ENCODE measurements around the gene MAST4. TPM values are rescaled to one million over a fixed set of nuclear protein-coding genes. Genes with fewer than 3 reads are reported as not detected.

The MAST4 gene
- total and polyA plus RNA-seq, 2 of the 8 experiments (the other 6 are each of a cell fraction or from before 2014, with no cell fraction given), result 1.5 to 2.6 TPM

- TF ChIP-seq CHD7 (IDR thresholded peaks at IDR 0.05; ENCODE audit: insufficient replicate concordance, low read length) (no peak), RNF2 (IDR thresholded peaks at IDR 0.05; ENCODE audit: borderline replicate concordance, low read depth, low read length, missing control alignments, poor library complexity, severe bottlenecking) (no peak)
Measured at GRCh38 chr5:66862020-66862419, 265.8 kb downstream of the MAST4 start (continued).

Measured in H1 (cell line).